Fibroblast of skin of abdomen (primary cell): Measurements from ENCODE around the gene NAT16. TPM values are rescaled to one million over a fixed set of nuclear protein-coding genes. Genes with fewer than 3 reads are reported as not detected.
"Not testable (repeated sequence)": the region's sequence is repeated elsewhere in the genome, so short reads cannot be mapped to it uniquely, and the experiment has no call there.

Experiments used
- DNase-seq: peaks from one replicate; pipeline ENCODE4 v3.0.0-alpha.2; 2013
- polyA plus RNA-seq, 2 experiments: library from polyadenylated mRNA; unstranded; fragments of 120-200 nt; gene quantifications; one replicate each; pipeline ENCODE4 v1.2.1, GENCODE V29; 2013; ENCODE audit not compliant: insufficient read length in 2 of 2

The NAT16 gene
- 0.09 TPM for polyA plus RNA-seq (2013, experiment 1 of 2; ENCODE audit: insufficient read length)
- not detected for polyA plus RNA-seq (2013, experiment 2 of 2; ENCODE audit: insufficient read length)

- DNase-seq = no peak
These were observed at the start of gene NAT16 for GRCh38 chr7:101180130-101180755. Gene NAT16, minus strand, starts transcription at chr7:101180293. Its CDS starts 5,486 bp downstream, at chr7:101174807.

GRCh38 chr7:101226721-101227120 lies 46.6 kb upstream of the NAT16 start:
- DNase-seq = no peak

GRCh38 chr7:101225650-101226049 lies 45.6 kb upstream of the NAT16 start:
- DNase-seq = no peak

GRCh38 chr7:101223528-101223927 lies 43.4 kb upstream of the NAT16 start:
- no peak for DNase-seq

- DNase-seq = no peak
These were observed 42.3 kb upstream of the NAT16 start for GRCh38 chr7:101222275-101222830.

GRCh38 chr7:101220295-101220694 lies 40.2 kb upstream of the NAT16 start:
- DNase-seq = no peak

GRCh38 chr7:101218236-101219125 lies 38.4 kb upstream of the NAT16 start:
- DNase-seq = no peak

GRCh38 chr7:101217388-101218235 lies 37.5 kb upstream of the NAT16 start, which contains the start of the genes PLOD3 and ZNHIT1:
Gene PLOD3, minus strand, starts transcription at chr7:101217581. Its CDS starts 307 bp downstream, at chr7:101217274.
Gene ZNHIT1, plus strand, starts transcription at chr7:101218165. Its CDS starts 31 bp downstream, at chr7:101218196.
- DNase-seq = peak; percentile 98

- DNase-seq = no peak
These were observed 36.8 kb upstream of the NAT16 start for GRCh38 chr7:101216860-101217387.

- DNase-seq = no peak
These were observed 36.1 kb upstream of the NAT16 start for GRCh38 chr7:101216001-101216859.

GRCh38 chr7:101212014-101212413 lies 31.9 kb upstream of the NAT16 start:
- DNase-seq = no peak

- no peak for DNase-seq
These were observed 31.4 kb upstream of the NAT16 start for GRCh38 chr7:101211501-101211900.

- DNase-seq = no peak
These were observed 30.1 kb upstream of the NAT16 start for GRCh38 chr7:101210143-101210542.

GRCh38 chr7:101208794-101209193 lies 28.7 kb upstream of the NAT16 start:
- no peak for DNase-seq

- DNase-seq = no peak
These were observed 27.4 kb upstream of the NAT16 start for GRCh38 chr7:101207459-101207858.

GRCh38 chr7:101206665-101207042 lies 26.6 kb upstream of the NAT16 start:
- DNase-seq = no peak

- no peak for DNase-seq
These were observed 26.0 kb upstream of the NAT16 start for GRCh38 chr7:101205901-101206664.

- not testable (repeated sequence) for DNase-seq
These were observed 23.9 kb upstream of the NAT16 start for GRCh38 chr7:101203740-101204738.

GRCh38 chr7:101202603-101202918 lies 22.5 kb upstream of the NAT16 start:
- no peak for DNase-seq
